ENCODE measurements around the gene CTXN2. TPM values are rescaled to one million over a fixed set of nuclear protein-coding genes. Genes with fewer than 3 reads are reported as not detected.

The CTXN2 gene
- total and polyA plus RNA-seq, 10 of the 15 experiments (the other 5 are each of a cell fraction or from before 2014, with no cell fraction given): 0.01 to 0.09 TPM; not detected in 8

Other genes with a start within 250 kb of the CTXN2 start
- not detected in 2 replicates for gene SLC24A5, start 70.7 kb upstream of the CTXN2 start, total RNA-seq (2014; rRNA removed)
- not detected in 2 replicates for gene SLC24A5, start 70.7 kb upstream of the CTXN2 start, total RNA-seq (2014; rRNA removed; fragmentation: Illumina TruSeq; extraction: Trizol)
- gene SLC24A5, start 70.7 kb upstream of the CTXN2 start, total RNA-seq (2021): not detected in 2 replicates
- 0.04 TPM in 1 of 2 replicates, not detected in the other for gene SLC24A5, start 70.7 kb upstream of the CTXN2 start, polyA plus RNA-seq (2011; rRNA removed)
- gene SLC24A5, start 70.7 kb upstream of the CTXN2 start, polyA plus RNA-seq (2014; fragmentation: Illumina TruSeq; extraction: Trizol): not detected in 2 replicates
- gene SLC24A5, start 70.7 kb upstream of the CTXN2 start, polyA plus RNA-seq (2014; fragmentation: Nextera tagmentation; extraction: Ambion mirVana): not detected
- gene SLC24A5, start 70.7 kb upstream of the CTXN2 start, polyA plus RNA-seq (2014; rRNA removed): not detected in 2 replicates
- not detected for gene SLC24A5, start 70.7 kb upstream of the CTXN2 start, polyA plus RNA-seq (2016; fragmentation: Nextera tagmentation; extraction: Ambion mirVana)
- gene MYEF2, start 13.4 kb upstream of the CTXN2 start, total RNA-seq (2014; rRNA removed): 17.3 and 21.6 TPM in 2 replicates
- gene MYEF2, start 13.4 kb upstream of the CTXN2 start, total RNA-seq (2014; rRNA removed; fragmentation: Illumina TruSeq; extraction: Trizol): 22.5 and 26.2 TPM in 2 replicates
- 21.8 and 26.1 TPM in 2 replicates for gene MYEF2, start 13.4 kb upstream of the CTXN2 start, total RNA-seq (2021)
- gene MYEF2, start 13.4 kb upstream of the CTXN2 start, polyA plus RNA-seq (2011; rRNA removed): 47.0 and 85.1 TPM in 2 replicates
- 34.1 and 45.8 TPM in 2 replicates for gene MYEF2, start 13.4 kb upstream of the CTXN2 start, polyA plus RNA-seq (2014; fragmentation: Illumina TruSeq; extraction: Trizol)
- 10 to 100 TPM; 10.2 to 11.7 TPM for gene MYEF2, start 13.4 kb upstream of the CTXN2 start, polyA plus RNA-seq (2014; fragmentation: Nextera tagmentation; extraction: Ambion mirVana)
- 30.5 and 32.0 TPM in 2 replicates for gene MYEF2, start 13.4 kb upstream of the CTXN2 start, polyA plus RNA-seq (2014; rRNA removed)
- gene MYEF2, start 13.4 kb upstream of the CTXN2 start, polyA plus RNA-seq (2016; fragmentation: Nextera tagmentation; extraction: Ambion mirVana): 10 to 100 TPM in 1 of 2 experiments, 1 to 10 TPM in 1; 9.2 to 15.9 TPM
- under 0.01 TPM in 1 of 2 replicates, not detected in the other for gene SLC12A1, start 14.6 kb downstream of the CTXN2 start, total RNA-seq (2014; rRNA removed)
- not detected in 2 replicates for gene SLC12A1, start 14.6 kb downstream of the CTXN2 start, total RNA-seq (2014; rRNA removed; fragmentation: Illumina TruSeq; extraction: Trizol)
- gene SLC12A1, start 14.6 kb downstream of the CTXN2 start, total RNA-seq (2021): not detected in 2 replicates
- gene SLC12A1, start 14.6 kb downstream of the CTXN2 start, polyA plus RNA-seq (2011; rRNA removed): 0.03 TPM in 1 of 2 replicates, not detected in the other
- gene SLC12A1, start 14.6 kb downstream of the CTXN2 start, polyA plus RNA-seq (2014; fragmentation: Illumina TruSeq; extraction: Trizol): not detected in 2 replicates
- not detected for gene SLC12A1, start 14.6 kb downstream of the CTXN2 start, polyA plus RNA-seq (2014; fragmentation: Nextera tagmentation; extraction: Ambion mirVana)
- gene SLC12A1, start 14.6 kb downstream of the CTXN2 start, polyA plus RNA-seq (2014; rRNA removed): 0.06 TPM in 1 of 2 replicates, not detected in the other
- gene SLC12A1, start 14.6 kb downstream of the CTXN2 start, polyA plus RNA-seq (2016; fragmentation: Nextera tagmentation; extraction: Ambion mirVana): not detected
- gene DUT, start 139.8 kb downstream of the CTXN2 start, total RNA-seq (2014; rRNA removed): 147 and 152 TPM in 2 replicates
- 96.8 and 108 TPM in 2 replicates for gene DUT, start 139.8 kb downstream of the CTXN2 start, total RNA-seq (2014; rRNA removed; fragmentation: Illumina TruSeq; extraction: Trizol)
- 272 and 292 TPM in 2 replicates for gene DUT, start 139.8 kb downstream of the CTXN2 start, total RNA-seq (2021)
- gene DUT, start 139.8 kb downstream of the CTXN2 start, polyA plus RNA-seq (2011; rRNA removed): 147 and 250 TPM in 2 replicates
- gene DUT, start 139.8 kb downstream of the CTXN2 start, polyA plus RNA-seq (2014; fragmentation: Illumina TruSeq; extraction: Trizol): 142 and 146 TPM in 2 replicates
- gene DUT, start 139.8 kb downstream of the CTXN2 start, polyA plus RNA-seq (2014; fragmentation: Nextera tagmentation; extraction: Ambion mirVana): 10 to 100 TPM; 20.1 to 88.1 TPM
- gene DUT, start 139.8 kb downstream of the CTXN2 start, polyA plus RNA-seq (2014; rRNA removed): 159 and 161 TPM in 2 replicates
- gene DUT, start 139.8 kb downstream of the CTXN2 start, polyA plus RNA-seq (2016; fragmentation: Nextera tagmentation; extraction: Ambion mirVana): 100 to 1,000 TPM; 449 to 452 TPM